ENCODE results near the gene FXYD7. TPM values are rescaled to one million over a fixed set of nuclear protein-coding genes. Genes with fewer than 3 reads are reported as not detected.

Gene FXYD7
- total and polyA plus RNA-seq, 2 of the 13 experiments (the other 11 are each of a cell fraction or from before 2014, with no cell fraction given) = 0.55 TPM; not detected in 1

DNA sequence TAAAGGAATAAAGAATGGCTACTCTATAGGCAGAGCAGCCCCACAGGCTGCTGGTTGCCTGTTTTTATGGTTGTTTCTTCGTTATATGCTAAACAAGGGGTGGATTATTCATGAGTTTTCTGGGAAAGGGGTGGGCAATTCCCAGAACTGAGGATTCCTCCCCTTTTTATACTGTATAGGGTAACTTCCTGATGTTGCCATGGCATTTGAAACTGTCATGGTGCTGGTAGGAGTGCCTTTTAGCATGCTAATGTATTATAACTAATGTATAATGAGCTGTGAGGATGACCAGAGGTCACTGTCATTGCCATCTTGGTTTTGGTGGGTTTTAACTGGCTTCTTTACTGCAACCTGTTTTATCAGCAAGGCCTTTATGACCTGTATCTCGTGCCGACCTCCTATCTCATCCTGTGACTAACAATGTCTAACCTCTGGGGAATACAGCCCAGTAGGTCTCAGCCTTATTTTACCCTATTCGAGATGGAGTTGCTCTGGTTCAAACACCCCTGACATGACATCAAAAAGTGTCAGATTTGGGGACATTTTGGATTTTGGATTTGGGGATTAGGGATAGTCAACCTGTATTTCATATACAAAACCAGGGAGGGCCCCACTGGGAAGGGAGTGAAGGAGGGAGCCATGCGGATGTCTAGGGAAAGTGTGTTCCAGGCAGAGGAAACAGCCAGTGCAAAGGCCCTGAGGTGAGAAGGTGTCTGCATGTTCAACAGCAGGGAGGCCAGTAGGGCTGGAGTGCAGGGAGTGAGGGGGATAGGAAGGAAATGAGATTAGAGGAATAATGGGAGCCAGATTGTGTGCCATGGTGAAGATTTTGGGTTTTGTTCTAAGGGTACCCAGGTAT is 22.4 kb downstream of the FXYD7 start (continued):
- TF ChIP-seq, protein P1, sequence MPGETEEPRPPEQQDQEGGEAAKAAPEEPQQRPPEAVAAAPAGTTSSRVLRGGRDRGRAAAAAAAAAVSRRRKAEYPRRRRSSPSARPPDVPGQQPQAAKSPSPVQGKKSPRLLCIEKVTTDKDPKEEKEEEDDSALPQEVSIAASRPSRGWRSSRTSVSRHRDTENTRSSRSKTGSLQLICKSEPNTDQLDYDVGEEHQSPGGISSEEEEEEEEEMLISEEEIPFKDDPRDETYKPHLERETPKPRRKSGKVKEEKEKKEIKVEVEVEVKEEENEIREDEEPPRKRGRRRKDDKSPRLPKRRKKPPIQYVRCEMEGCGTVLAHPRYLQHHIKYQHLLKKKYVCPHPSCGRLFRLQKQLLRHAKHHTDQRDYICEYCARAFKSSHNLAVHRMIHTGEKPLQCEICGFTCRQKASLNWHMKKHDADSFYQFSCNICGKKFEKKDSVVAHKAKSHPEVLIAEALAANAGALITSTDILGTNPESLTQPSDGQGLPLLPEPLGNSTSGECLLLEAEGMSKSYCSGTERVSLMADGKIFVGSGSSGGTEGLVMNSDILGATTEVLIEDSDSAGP (CRISPR knock-in tag; IDR thresholded peaks at IDR 0.05; ENCODE audit: borderline replicate concordance) = no peak
- no peak for TF ChIP-seq ZNF12 (CRISPR knock-in tag; IDR thresholded peaks at IDR 0.05)

DNA sequence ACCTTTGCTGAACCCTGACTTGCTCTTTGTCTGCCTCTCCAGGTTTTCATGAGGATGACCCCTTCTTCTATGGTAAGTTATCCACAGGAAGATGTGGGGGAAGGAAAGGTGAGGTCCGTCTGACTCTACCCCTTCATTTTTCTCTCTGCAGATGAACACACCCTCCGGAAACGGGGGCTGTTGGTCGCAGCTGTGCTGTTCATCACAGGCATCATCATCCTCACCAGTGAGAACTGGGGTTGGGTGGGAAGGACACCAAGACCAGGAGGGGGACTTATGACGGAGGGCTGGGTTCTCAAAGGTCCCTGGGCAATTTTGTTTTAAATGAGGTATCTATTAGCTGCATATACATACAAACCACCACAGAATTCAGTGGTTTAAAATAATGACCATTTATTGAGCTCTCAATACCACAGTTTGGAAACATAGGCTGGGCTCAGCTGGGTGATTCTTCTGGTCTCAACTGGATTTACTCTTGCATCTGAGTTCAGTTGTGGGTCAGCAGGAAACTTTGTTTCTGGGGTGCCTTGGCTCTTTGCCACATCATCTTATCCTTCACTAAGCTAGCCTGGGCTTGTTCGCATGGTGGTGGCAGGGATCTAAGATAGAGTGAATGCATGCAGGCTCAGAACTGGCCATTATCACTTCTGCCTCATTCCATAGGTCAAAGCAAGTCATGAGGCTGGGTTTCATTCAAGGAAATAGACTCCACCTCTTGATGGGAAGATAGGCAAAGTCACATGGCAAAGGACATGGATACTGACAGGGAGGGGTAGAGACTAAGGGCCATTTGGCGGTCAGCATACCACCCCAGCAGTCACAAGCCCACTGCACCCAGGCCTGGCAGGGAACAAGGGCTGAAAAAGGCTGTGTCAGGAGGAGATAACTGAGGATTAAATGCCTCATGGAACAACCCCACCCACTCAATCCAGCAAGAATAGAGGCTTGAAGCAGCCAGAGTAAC is 23.3 kb downstream of the FXYD7 start:
- in situ Hi-C loops (cut with HindIII; ENCODE audit: extremely low pct_ligation_motif_present, low pct_unique_long_range_greater_than_20kb) (no loop called here), intact Hi-C loops (cut with micrococcal nuclease; ENCODE audit: unreplicated experiment) (no loop called here)
- no peak for ATAC-seq
- FAIRE-seq = no peak
- no TSS peak for BruUV-seq (replicated peaks)
- no peak overlapping the region for H3K4me2 ChIP-seq (ENCODE audit: low read depth, low read length)
- DNase-seq (ENCODE audit: low spot score) = no peak
- H3K27me3 ChIP-seq (ENCODE audit: control insufficient read depth in 1 of 2, insufficient read depth in 2 of 2, low read length in 2 of 2) = no peaks in the 10 kb centered on the region; a peak in 1 of 5 replicates
- no peak overlapping the region for H2AFZ ChIP-seq (ENCODE audit: low read length)
- H3K4me3 ChIP-seq (replicated peaks in 1 of 3; ENCODE audit: insufficient read depth in 1 of 3, low read depth in 2 of 3, low read length in 3 of 3) = no peak overlapping the region
- H3K9ac ChIP-seq (ENCODE audit: insufficient read depth, low read depth, low read length) = no peak overlapping the region
- no peaks in the 10 kb centered on the region for H3K36me3 ChIP-seq (replicated peaks in 1 of 2; ENCODE audit: control insufficient read depth in 1 of 2, insufficient read depth in 2 of 2, low read length in 2 of 2)
- ChIA-PET POLR2A (no interaction called here), CTCF (ENCODE audit: low intra/inter-chr PET ratio, low total read pairs) (no interaction called here)
- peaks cover 20% of the 10 kb centered on the region; the same call in 1 of the 2 replicates for H3K9me3 ChIP-seq (ENCODE audit: low read length)
- WGBS (ENCODE audit: low lambda C conversion rate) = 61% methylated on average over 7 of the region's 7 CpGs
- H3K79me2 ChIP-seq (ENCODE audit: insufficient read depth, low read length) = no peaks in the 10 kb centered on the region
- H3K4me1 ChIP-seq (ENCODE audit: insufficient read depth, low read length) = no peaks in the 10 kb centered on the region
- no peak overlapping the region for H3K27ac ChIP-seq (ENCODE audit: extremely low read length, insufficient read depth, low read length)
- TF ChIP-seq ZNF331 (CRISPR knock-in tag; IDR thresholded peaks at IDR 0.05) = peak; percentile 99
- TF ChIP-seq, protein P2, sequence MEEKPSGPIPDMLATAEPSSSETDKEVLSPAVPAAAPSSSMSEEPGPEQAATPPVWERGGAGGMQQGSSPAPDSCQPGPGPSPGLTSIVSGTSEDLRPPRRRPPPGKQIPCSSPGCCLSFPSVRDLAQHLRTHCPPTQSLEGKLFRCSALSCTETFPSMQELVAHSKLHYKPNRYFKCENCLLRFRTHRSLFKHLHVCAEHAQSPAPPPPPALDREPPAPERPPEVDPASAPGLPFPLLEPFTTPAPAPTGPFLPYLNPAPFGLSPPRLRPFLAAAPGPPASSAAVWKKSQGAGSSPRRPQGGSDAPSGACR (CRISPR knock-in tag; IDR thresholded peaks at IDR 0.05) = no peak
- TF ChIP-seq ZNF761 (CRISPR knock-in tag; conservative IDR thresholded peaks at IDR 0.05) = no peak
- no peak for TF ChIP-seq STAG1 (CRISPR knock-in tag; IDR thresholded peaks at IDR 0.05)
- no peak for TF ChIP-seq ZSCAN29 (CRISPR knock-in tag; conservative IDR thresholded peaks at IDR 0.05)
- TF ChIP-seq CHD4 (IDR thresholded peaks at IDR 0.05; ENCODE audit: borderline replicate concordance, low read length) = no peak
- no peaks in the 10 kb centered on the region for H4K20me1 ChIP-seq (ENCODE audit: insufficient read depth, low read length)

Measured in HepG2 (cell line).